Hepatocyte (in vitro differentiated cells): ENCODE measurements around the gene SMARCA2. TPM values are rescaled to one million over a fixed set of nuclear protein-coding genes. Genes with fewer than 3 reads are reported as not detected.
"Not testable (repeated sequence)": the region's sequence is repeated elsewhere in the genome, so short reads cannot be mapped to it uniquely, and the experiment has no call there.

ENCODE experiments used
- DNase-seq: peaks from one replicate; pipeline ENCODE4 v3.0.0-alpha.2; 2016; ENCODE audit warnings: low spot score
- H2AFZ ChIP-seq: fragments of 200-600 bp; sonication (generic); 2 replicates; pipeline ENCODE4 v1.6.0; 2016; ENCODE audit warnings: antibody characterized with exemption, mild to moderate bottlenecking
- H3K27ac ChIP-seq: fragments of 200-600 bp; sonication (generic); 2 replicates; pipeline ENCODE4 v1.5.1; 2016; ENCODE audit warnings: mild to moderate bottlenecking
- H3K27me3 ChIP-seq: fragments of 200-600 bp; sonication (generic); 2 replicates; pipeline ENCODE4 v1.6.1; 2016
- H3K36me3 ChIP-seq: fragments of 200-600 bp; sonication (generic); replicated peaks from 2 replicates; pipeline ENCODE4 v1.5.1; 2016; ENCODE audit warnings: low read depth; ENCODE audit not compliant: insufficient read depth
- H3K4me1 ChIP-seq: fragments of 200-600 bp; sonication (generic); 2 replicates; pipeline ENCODE4 v1.5.1; 2016; ENCODE audit warnings: mild to moderate bottlenecking, moderate library complexity; ENCODE audit not compliant: insufficient read depth
- H3K4me2 ChIP-seq: fragments of 200-600 bp; sonication (generic); 2 replicates; pipeline ENCODE4 v1.6.0; 2016
- H3K4me3 ChIP-seq: fragments of 200-600 bp; sonication (generic); 2 replicates; pipeline ENCODE4 v1.5.1; 2016; ENCODE audit warnings: mild to moderate bottlenecking
- H3K79me2 ChIP-seq: fragments of 200-600 bp; sonication (generic); 2 replicates; pipeline ENCODE4 v1.6.0; 2017; ENCODE audit warnings: mild to moderate bottlenecking
- H3K9me2 ChIP-seq: fragments of 200-600 bp; sonication (generic); replicated peaks from 2 replicates; pipeline ENCODE4 v1.6.0; 2017; ENCODE audit warnings: mild to moderate bottlenecking; ENCODE audit not compliant: insufficient read depth
- H3K9me3 ChIP-seq: fragments of 200-600 bp; sonication (generic); 2 replicates; pipeline ENCODE4 v1.5.1; 2016; ENCODE audit warnings: low read depth, mild to moderate bottlenecking
- H4K20me1 ChIP-seq: fragments of 200-600 bp; sonication (generic); 2 replicates; pipeline ENCODE4 v1.6.0; 2016; ENCODE audit warnings: mild to moderate bottlenecking; ENCODE audit not compliant: insufficient read depth, poor library complexity, severe bottlenecking
- EZH2 ChIP-seq: fragments of 200-600 bp; sonication (generic); IDR thresholded peaks from 2 replicates; pipeline ENCODE4 v1.6.1; 2016; ENCODE audit warnings: antibody characterized with exemption, mild to moderate bottlenecking, borderline replicate concordance
- EZH2phosphoT487 ChIP-seq: fragments of 200-600 bp; sonication (generic); IDR thresholded peaks from one replicate; pipeline ENCODE4 v1.6.1; 2018; ENCODE audit warnings: antibody characterized with exemption, mild to moderate bottlenecking, low read depth, moderate library complexity; ENCODE audit not compliant: unreplicated experiment, severe bottlenecking
- whole genome bisulfite sequencing: methylation state at CpG from one replicate; pipeline ENCODE4 v1.1.6; 2016; ENCODE audit warnings: low lambda C conversion rate; ENCODE audit errors: missing lambda C conversion rate; 5-methylcytosine and 5-hydroxymethylcytosine counted together
- polyA plus RNA-seq: library from polyadenylated mRNA; unstranded; fragments of >200 nt; fragmentation: Nextera tagmentation; extraction: Ambion mirVana; gene quantifications from 2 replicates; pipeline ENCODE4 v1.2.1, GENCODE V29; 2016
- total RNA-seq: library from RNA; depleted of rRNA; stranded (reverse); fragments of >200 nt; gene quantifications from 2 replicates; pipeline ENCODE4 v1.2.3, GENCODE V29; 2014
- TF ChIP-seq, protein P1 (sequence below): fragments of 200-600 bp; sonication (generic); IDR thresholded peaks from 2 replicates; pipeline ENCODE4 v1.5.1; 2016; ENCODE audit warnings: antibody characterized with exemption, mild to moderate bottlenecking; ENCODE audit not compliant: poor library complexity

SMARCA2 gene
- total and polyA plus RNA-seq, 2 experiments from 2014 or later: 39.9 to 65.3 TPM

DNA sequence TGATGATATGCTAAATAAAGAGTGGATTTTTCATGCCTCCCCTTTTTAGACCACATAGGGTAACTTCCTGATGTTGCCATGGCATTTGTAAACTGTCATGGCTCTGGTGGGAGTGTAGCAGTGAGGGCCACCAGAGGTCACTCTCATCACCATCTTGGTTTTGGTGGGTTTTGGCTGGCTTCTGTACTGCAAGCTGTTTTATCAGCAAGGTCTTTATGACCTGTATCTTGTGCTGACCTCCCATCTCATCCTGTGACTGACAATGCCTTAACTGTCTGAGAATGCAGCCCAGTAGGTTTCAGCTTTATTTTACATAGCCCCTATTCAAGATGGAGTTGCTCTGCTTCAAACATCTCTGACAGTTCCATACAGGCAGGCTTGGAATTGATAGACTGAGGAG, 131.6 kb downstream of the SMARCA2 start:
- H3K27me3 ChIP-seq, H3K36me3 ChIP-seq, H4K20me1 ChIP-seq, H3K27ac ChIP-seq, H3K4me3 ChIP-seq, DNase-seq, H3K4me2 ChIP-seq, H3K9me3 ChIP-seq, H2AFZ ChIP-seq, H3K4me1 ChIP-seq, H3K79me2 ChIP-seq, H3K9me2 ChIP-seq: not testable (repeated sequence)
- TF ChIP-seq, protein P1, sequence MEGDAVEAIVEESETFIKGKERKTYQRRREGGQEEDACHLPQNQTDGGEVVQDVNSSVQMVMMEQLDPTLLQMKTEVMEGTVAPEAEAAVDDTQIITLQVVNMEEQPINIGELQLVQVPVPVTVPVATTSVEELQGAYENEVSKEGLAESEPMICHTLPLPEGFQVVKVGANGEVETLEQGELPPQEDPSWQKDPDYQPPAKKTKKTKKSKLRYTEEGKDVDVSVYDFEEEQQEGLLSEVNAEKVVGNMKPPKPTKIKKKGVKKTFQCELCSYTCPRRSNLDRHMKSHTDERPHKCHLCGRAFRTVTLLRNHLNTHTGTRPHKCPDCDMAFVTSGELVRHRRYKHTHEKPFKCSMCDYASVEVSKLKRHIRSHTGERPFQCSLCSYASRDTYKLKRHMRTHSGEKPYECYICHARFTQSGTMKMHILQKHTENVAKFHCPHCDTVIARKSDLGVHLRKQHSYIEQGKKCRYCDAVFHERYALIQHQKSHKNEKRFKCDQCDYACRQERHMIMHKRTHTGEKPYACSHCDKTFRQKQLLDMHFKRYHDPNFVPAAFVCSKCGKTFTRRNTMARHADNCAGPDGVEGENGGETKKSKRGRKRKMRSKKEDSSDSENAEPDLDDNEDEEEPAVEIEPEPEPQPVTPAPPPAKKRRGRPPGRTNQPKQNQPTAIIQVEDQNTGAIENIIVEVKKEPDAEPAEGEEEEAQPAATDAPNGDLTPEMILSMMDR: peak; percentile 41

- H3K36me3 ChIP-seq: no peaks in the 10 kb centered on the region
- H3K4me2 ChIP-seq: no peak overlapping the region
- peaks cover 4% of the 10 kb centered on the region for H3K4me1 ChIP-seq
- 93% methylated on average over 5 of the region's 5 CpGs for WGBS
- DNase-seq: no peak
- TF ChIP-seq, protein P1: no peak
- TF ChIP-seq EZH2phosphoT487: no peak
- no peak for TF ChIP-seq EZH2
- H2AFZ ChIP-seq: no peak overlapping the region
- H3K79me2 ChIP-seq: peaks cover 7% of the 10 kb centered on the region
- H3K9me3 ChIP-seq: no peaks in the 10 kb centered on the region
- no peak overlapping the region for H3K27ac ChIP-seq
- no peaks in the 10 kb centered on the region for H3K27me3 ChIP-seq
- H4K20me1 ChIP-seq: no peaks in the 10 kb centered on the region
- H3K9me2 ChIP-seq: no peaks in the 10 kb centered on the region
- H3K4me3 ChIP-seq: no peak overlapping the region
Observed at GRCh38 chr9:2150338-2150737, 135.2 kb downstream of the SMARCA2 start.

GRCh38 chr9:2151171-2151570, 136.0 kb downstream of the SMARCA2 start:
- DNase-seq: no peak
- peaks cover 4% of the 10 kb centered on the region for H3K4me1 ChIP-seq
- 92% methylated on average over 6 of the region's 6 CpGs for WGBS

More at GRCh38 chr9:2151171-2151570, 136.0 kb downstream of the SMARCA2 start:
- H3K27ac ChIP-seq: no peak overlapping the region
- no peaks in the 10 kb centered on the region for H3K27me3 ChIP-seq
- no peak overlapping the region for H3K4me2 ChIP-seq
- TF ChIP-seq, protein P1: no peak
- TF ChIP-seq EZH2 (no peak), EZH2phosphoT487 (no peak)
- no peak overlapping the region for H2AFZ ChIP-seq
- no peaks in the 10 kb centered on the region for H3K9me3 ChIP-seq
- H4K20me1 ChIP-seq: no peaks in the 10 kb centered on the region
- H3K79me2 ChIP-seq: peaks cover 11% of the 10 kb centered on the region
- H3K9me2 ChIP-seq: no peaks in the 10 kb centered on the region
- H3K36me3 ChIP-seq: no peaks in the 10 kb centered on the region
- H3K4me3 ChIP-seq: no peak overlapping the region
